SJCRH30 (cell line): Measurements from ENCODE around the gene IDH3B. TPM values are rescaled to one million over a fixed set of nuclear protein-coding genes. Genes with fewer than 3 reads are reported as not detected.

Experiments used
- DNase-seq, 2 experiments: peaks; one replicate each; pipeline ENCODE4 v3.0.0-alpha.2; 2015 to 2020
- H3K27ac ChIP-seq: fragments of 250-450 bp; sonication (Bioruptor Pico); 2 replicates; pipeline ENCODE4 v1.5.1; 2020; ENCODE audit warnings: mild to moderate bottlenecking, moderate library complexity
- H3K27me3 ChIP-seq: fragments of 250-450 bp; sonication (Bioruptor Pico); 2 replicates; pipeline ENCODE4 v1.5.1; 2020; ENCODE audit warnings: mild to moderate bottlenecking, moderate library complexity
- H3K36me3 ChIP-seq: fragments of 250-450 bp; sonication (Bioruptor Pico); 2 replicates; pipeline ENCODE4 v1.5.1; 2020; ENCODE audit warnings: mild to moderate bottlenecking, moderate library complexity
- H3K4me1 ChIP-seq: fragments of 250-450 bp; sonication (Bioruptor Pico); 2 replicates; pipeline ENCODE4 v1.5.1; 2020; ENCODE audit warnings: mild to moderate bottlenecking, moderate library complexity
- H3K4me3 ChIP-seq: fragments of 250-450 bp; sonication (Bioruptor Pico); 2 replicates; pipeline ENCODE4 v1.5.1; 2020; ENCODE audit warnings: mild to moderate bottlenecking, moderate library complexity
- H3K9me3 ChIP-seq: fragments of 250-450 bp; sonication (Bioruptor Pico); replicated peaks from 2 replicates; pipeline ENCODE4 v1.5.1; 2020; ENCODE audit warnings: mild to moderate bottlenecking, moderate library complexity
- total RNA-seq: library from RNA; depleted of rRNA; stranded (reverse); fragments of >200 nt; shearing (Covaris generic); gene quantifications from 2 replicates; pipeline ENCODE4 v1.2.3, GENCODE V29; 2014

The IDH3B gene
- total RNA-seq, 1 experiment from 2014 or later = 126 TPM

DNA sequence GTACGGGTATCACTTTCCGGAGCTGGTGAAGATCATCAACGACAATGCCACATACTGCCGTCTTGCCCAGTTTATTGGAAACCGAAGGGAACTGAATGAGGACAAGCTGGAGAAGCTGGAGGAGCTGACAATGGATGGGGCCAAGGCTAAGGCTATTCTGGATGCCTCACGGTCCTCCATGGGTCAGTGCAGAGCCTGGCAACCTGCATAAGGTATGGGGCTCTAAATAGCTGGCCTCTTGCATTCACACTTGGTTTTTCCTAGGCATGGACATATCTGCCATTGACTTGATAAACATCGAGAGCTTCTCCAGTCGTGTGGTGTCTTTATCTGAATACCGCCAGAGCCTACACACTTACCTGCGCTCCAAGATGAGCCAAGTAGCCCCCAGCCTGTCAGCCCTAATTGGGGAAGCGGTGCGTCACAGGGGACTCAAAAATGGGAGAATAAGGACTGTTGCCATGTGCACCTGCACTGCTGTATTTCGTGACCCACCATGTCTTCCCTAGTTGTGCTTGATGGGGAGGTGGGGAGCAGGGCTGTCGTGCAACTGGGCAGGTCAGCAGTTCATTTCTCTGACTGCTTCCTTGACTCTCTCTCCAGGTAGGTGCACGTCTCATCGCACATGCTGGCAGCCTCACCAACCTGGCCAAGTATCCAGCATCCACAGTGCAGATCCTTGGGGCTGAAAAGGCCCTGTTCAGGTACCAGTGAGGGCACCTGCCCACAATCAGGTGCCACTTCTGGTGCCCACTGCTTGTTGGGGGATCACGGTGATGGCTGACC, 8.5 kb downstream of the IDH3B start:
- no peak overlapping the region for H3K4me3 ChIP-seq
- no peaks in the 10 kb centered on the region for H3K9me3 ChIP-seq
- H3K4me1 ChIP-seq = peaks cover 10% of the 10 kb centered on the region
- H3K36me3 ChIP-seq = peaks cover 59% of the 10 kb centered on the region
- H3K27ac ChIP-seq = no peak overlapping the region
- DNase-seq = no peak
- no peaks in the 10 kb centered on the region for H3K27me3 ChIP-seq

GRCh38 chr20:2654831-2655230, 9.2 kb downstream of the IDH3B start:
- Histone ChIP-seq H3K36me3 (peaks cover 58% of the 10 kb centered on the region), H3K4me3 (peak overlapping the region; percentile 99; the same call in 1 of the 2 replicates), H3K9me3 (no peaks in the 10 kb centered on the region), H3K4me1 (peaks cover 10% of the 10 kb centered on the region), H3K27ac (no peak overlapping the region), H3K27me3 (no peaks in the 10 kb centered on the region)
- no peak for DNase-seq

DNA sequence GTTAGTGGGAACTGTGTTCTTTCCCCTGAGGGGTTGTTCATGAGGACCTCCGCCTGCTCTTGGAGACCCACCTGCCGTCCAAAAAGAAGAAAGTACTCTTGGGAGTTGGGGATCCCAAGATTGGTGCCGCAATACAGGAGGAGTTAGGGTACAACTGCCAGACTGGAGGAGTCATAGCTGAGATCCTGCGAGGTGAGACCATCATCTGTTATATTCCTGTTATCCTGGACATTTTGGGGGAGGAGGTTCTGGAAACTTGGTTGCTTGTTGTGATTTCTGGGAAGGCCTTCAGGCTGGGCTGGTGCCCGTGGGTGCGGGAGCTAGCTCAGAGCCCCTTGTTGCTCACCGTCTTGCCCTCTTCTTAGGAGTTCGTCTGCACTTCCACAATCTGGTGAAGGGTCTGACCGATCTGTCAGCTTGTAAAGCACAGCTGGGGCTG, 9.6 kb downstream of the IDH3B start:
- peaks cover 58% of the 10 kb centered on the region for H3K36me3 ChIP-seq
- no peaks in the 10 kb centered on the region for H3K9me3 ChIP-seq
- DNase-seq = no peak
- H3K27ac ChIP-seq = no peak overlapping the region
- peak overlapping the region; percentile 99 for H3K4me3 ChIP-seq
- H3K4me1 ChIP-seq = peaks cover 10% of the 10 kb centered on the region
- no peaks in the 10 kb centered on the region for H3K27me3 ChIP-seq

GRCh38 chr20:2653556-2654383, 10.2 kb downstream of the IDH3B start:
- no peak overlapping the region for H3K27ac ChIP-seq

DNA sequence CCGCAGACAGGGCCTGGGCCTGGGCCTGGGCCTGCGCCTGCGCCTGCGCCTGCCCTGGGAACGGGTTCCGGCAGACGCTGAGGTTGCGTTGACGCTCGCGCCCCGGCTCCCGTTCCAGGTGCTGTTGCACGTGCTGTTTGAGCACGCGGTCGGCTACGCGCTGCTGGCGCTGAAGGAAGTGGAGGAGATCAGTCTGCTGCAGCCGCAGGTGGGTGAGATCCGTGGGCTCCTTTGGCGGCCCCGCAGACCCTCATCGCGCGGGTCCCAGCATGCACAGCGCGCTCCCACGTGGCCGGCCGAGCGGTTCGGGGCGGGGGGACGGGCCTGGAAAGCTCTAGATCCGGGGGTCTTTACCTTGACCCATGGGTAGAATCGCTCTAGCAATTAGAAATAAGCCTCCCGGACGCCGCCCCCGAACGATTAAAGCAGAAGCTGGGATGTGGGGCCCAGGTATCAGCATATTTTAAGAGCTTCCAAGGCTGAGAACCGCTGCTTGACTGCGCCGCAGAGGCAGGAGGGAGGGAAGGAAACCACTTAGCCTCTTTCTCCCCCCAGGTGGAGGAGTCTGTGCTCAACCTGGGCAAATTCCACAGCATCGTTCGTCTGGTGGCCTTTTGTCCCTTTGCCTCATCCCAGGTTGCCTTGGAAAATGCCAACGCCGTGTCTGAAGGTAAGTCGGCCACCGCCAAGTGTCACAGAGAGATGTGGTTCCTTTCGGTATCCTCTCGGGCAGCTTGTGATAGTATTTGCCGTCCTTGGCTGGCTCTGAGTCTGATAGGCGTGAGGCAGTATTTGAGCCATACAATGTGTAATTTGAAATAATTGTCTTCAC, 11.1 kb downstream of the IDH3B start:
- Histone ChIP-seq H3K4me1 (peaks cover 10% of the 10 kb centered on the region), H3K4me3 (peak overlapping the region; percentile 99), H3K9me3 (no peaks in the 10 kb centered on the region), H3K27ac (peak overlapping the region; percentile 83), H3K36me3 (peaks cover 49% of the 10 kb centered on the region), H3K27me3 (no peaks in the 10 kb centered on the region)
- peak in 1 of 2 experiments; percentile 51 for DNase-seq

More at GRCh38 chr20:2653556-2654383, 10.2 kb downstream of the IDH3B start:
- Histone ChIP-seq H3K9me3 (no peaks in the 10 kb centered on the region), H3K36me3 (peaks cover 58% of the 10 kb centered on the region), H3K4me1 (peaks cover 10% of the 10 kb centered on the region), H3K27me3 (no peaks in the 10 kb centered on the region), H3K4me3 (peak overlapping the region; percentile 99)
- DNase-seq = no peak

- H3K36me3 ChIP-seq = peaks cover 40% of the 10 kb centered on the region
Observed at GRCh38 chr20:2651772-2652723, 12.0 kb downstream of the IDH3B start, which contains the start of gene NOP56. Gene NOP56, plus strand, starts transcription at chr20:2652632. Its CDS starts 29 bp downstream, at chr20:2652661.

GRCh38 chr20:2643708-2644107, 20.3 kb downstream of the IDH3B start:
- no peak overlapping the region for H3K27ac ChIP-seq
- DNase-seq = no peak
- no peaks in the 10 kb centered on the region for H3K9me3 ChIP-seq
- no peaks in the 10 kb centered on the region for H3K4me1 ChIP-seq
- no peak overlapping the region for H3K4me3 ChIP-seq
- H3K36me3 ChIP-seq = no peaks in the 10 kb centered on the region
- H3K27me3 ChIP-seq = no peaks in the 10 kb centered on the region; the same call in 1 of the 2 replicates

More at GRCh38 chr20:2651772-2652723, 12.0 kb downstream of the IDH3B start, which contains the start of gene NOP56:
- Histone ChIP-seq H3K4me3 (peak within 1 kb of the TSS; percentile 99), H3K27ac (peak within 1 kb of the TSS; percentile 83), H3K4me1 (peaks cover 10% of the 10 kb centered on the region), H3K27me3 (no peaks in the 10 kb centered on the region), H3K9me3 (no peaks in the 10 kb centered on the region)
- peak; percentile 93 to 94 for DNase-seq

GRCh38 chr20:2640899-2641298, 23.1 kb downstream of the IDH3B start:
- no peak overlapping the region for H3K4me3 ChIP-seq
- no peaks in the 10 kb centered on the region for H3K36me3 ChIP-seq
- H3K27ac ChIP-seq = no peak overlapping the region
- DNase-seq = no peak
- H3K9me3 ChIP-seq = no peaks in the 10 kb centered on the region
- H3K4me1 ChIP-seq = no peaks in the 10 kb centered on the region
- no peaks in the 10 kb centered on the region; the same call in 1 of the 2 replicates for H3K27me3 ChIP-seq

GRCh38 chr20:2640260-2640659, 23.8 kb downstream of the IDH3B start:
- Histone ChIP-seq H3K36me3 (no peaks in the 10 kb centered on the region), H3K27me3 (no peaks in the 10 kb centered on the region; the same call in 1 of the 2 replicates), H3K4me1 (no peaks in the 10 kb centered on the region), H3K4me3 (no peak overlapping the region), H3K27ac (no peak overlapping the region), H3K9me3 (no peaks in the 10 kb centered on the region)
- DNase-seq = no peak

DNA sequence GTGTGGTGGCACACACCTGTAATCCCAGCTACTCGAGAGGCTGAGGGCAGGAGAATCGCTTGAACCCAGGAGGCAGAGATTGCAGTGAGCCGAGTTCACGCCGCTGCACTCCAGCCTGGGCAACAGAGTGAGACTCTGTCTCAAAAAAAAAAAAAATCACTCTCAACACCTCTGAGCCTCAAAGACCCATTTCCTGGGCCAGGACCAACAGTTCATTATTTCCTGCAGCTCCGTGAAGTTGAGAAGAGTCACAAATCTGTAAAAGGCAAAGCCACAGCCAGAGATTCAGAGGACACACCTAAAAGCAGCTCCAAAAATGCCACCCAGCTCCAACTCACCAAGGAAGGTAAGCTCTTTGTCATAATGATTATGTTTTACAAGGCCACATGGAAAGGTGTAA, 26.8 kb downstream of the IDH3B start:
- no peaks in the 10 kb centered on the region for H3K9me3 ChIP-seq
- H3K4me3 ChIP-seq = no peak overlapping the region
- no peaks in the 10 kb centered on the region for H3K36me3 ChIP-seq
- no peaks in the 10 kb centered on the region; the same call in 1 of the 2 replicates for H3K27me3 ChIP-seq
- no peak overlapping the region for H3K27ac ChIP-seq
- no peak for DNase-seq
- no peaks in the 10 kb centered on the region for H3K4me1 ChIP-seq

GRCh38 chr20:2633381-2633780, 30.6 kb downstream of the IDH3B start:
- Histone ChIP-seq H3K27me3 (no peaks in the 10 kb centered on the region), H3K4me1 (no peaks in the 10 kb centered on the region), H3K27ac (no peak overlapping the region), H3K4me3 (no peak overlapping the region), H3K9me3 (no peaks in the 10 kb centered on the region), H3K36me3 (no peaks in the 10 kb centered on the region)
- no peak for DNase-seq

GRCh38 chr20:2631228-2631627, 32.8 kb downstream of the IDH3B start:
- H3K4me1 ChIP-seq = peaks cover 4% of the 10 kb centered on the region; the same call in 1 of the 2 replicates
- peaks cover 5% of the 10 kb centered on the region for H3K9me3 ChIP-seq
- DNase-seq = no peak
- H3K27me3 ChIP-seq = no peaks in the 10 kb centered on the region
- H3K36me3 ChIP-seq = no peaks in the 10 kb centered on the region
- H3K4me3 ChIP-seq = no peak overlapping the region
- no peak overlapping the region for H3K27ac ChIP-seq

DNA sequence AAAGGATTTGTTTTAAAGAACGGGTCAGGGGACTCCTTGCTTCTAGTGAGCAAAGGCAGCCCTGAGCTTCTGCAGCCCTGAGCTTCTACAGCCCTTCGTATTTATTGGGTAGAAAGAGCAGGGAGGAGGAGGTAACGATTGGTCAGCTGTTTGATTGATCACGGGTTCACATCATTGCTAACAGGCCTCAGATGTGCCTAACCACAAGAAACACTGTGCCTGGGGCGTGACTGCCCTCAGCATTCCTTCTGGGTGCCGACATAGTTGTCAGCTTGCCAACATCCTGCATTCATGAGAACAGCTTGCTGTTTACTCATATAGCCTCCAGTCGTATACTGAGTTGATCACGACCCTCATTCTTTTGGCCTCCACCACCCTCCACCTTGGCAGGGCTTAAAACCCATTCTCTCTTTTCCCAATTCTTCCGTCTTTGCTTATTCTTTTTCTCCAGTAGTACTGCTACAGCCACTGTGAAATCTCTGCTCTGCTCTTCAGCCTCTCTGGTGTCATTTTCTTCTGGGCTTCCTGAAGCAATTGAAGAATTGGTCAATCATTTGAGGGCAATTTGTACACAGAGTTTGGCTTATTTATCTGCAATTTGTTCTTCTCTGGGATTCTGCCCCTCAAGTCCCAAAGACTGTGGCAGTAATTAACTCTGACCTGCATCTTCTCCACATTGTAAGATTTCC, 37.0 kb downstream of the IDH3B start:
- Histone ChIP-seq H3K36me3 (no peaks in the 10 kb centered on the region), H3K4me1 (peaks cover 4% of the 10 kb centered on the region; the same call in 1 of the 2 replicates), H3K9me3 (peaks cover 7% of the 10 kb centered on the region), H3K27me3 (no peaks in the 10 kb centered on the region), H3K4me3 (no peak overlapping the region), H3K27ac (no peak overlapping the region; the same call in 1 of the 2 replicates)
- DNase-seq = peak; percentile 73 to 79
